ENCODE results near the gene MGST1.
A peak's percentile ranks its signal among the peaks of the same experiment; 100 is the strongest.
"Not testable (repeated sequence)": the region's sequence is repeated elsewhere in the genome, so short reads cannot be mapped to it uniquely, and the experiment has no call there.

The MGST1 gene

GRCh38 chr12:16352481-16352880 is 5.0 kb downstream of the MGST1 start:
- DNase-seq (ENCODE audit: low spot score) = no peak

- DNase-seq (ENCODE audit: low spot score) = no peak
Observed at GRCh38 chr12:16358878-16359277, 11.4 kb downstream of the MGST1 start.

GRCh38 chr12:16359512-16360491 is 12.4 kb downstream of the MGST1 start:
- DNase-seq (ENCODE audit: low spot score) = peak; percentile 42

- no peak for DNase-seq (ENCODE audit: low spot score)
Observed at GRCh38 chr12:16361142-16361783, 13.8 kb downstream of the MGST1 start.

GRCh38 chr12:16362550-16362949 is 15.1 kb downstream of the MGST1 start:
- no peak for DNase-seq (ENCODE audit: low spot score)

GRCh38 chr12:16369156-16369555 is 21.7 kb downstream of the MGST1 start:
- DNase-seq (ENCODE audit: low spot score) = no peak

GRCh38 chr12:16370096-16370495 is 22.7 kb downstream of the MGST1 start:
- DNase-seq (ENCODE audit: low spot score) = no peak

GRCh38 chr12:16382652-16383312 is 35.3 kb downstream of the MGST1 start:
- DNase-seq (ENCODE audit: low spot score) = not testable (repeated sequence)

GRCh38 chr12:16384732-16385131 is 37.3 kb downstream of the MGST1 start:
- no peak for DNase-seq (ENCODE audit: low spot score)

GRCh38 chr12:16385782-16386646 is 38.6 kb downstream of the MGST1 start:
- no peak for DNase-seq (ENCODE audit: low spot score)

GRCh38 chr12:16387919-16388318 is 40.5 kb downstream of the MGST1 start:
- no peak for DNase-seq (ENCODE audit: low spot score)

- DNase-seq (ENCODE audit: low spot score) = no peak
Observed at GRCh38 chr12:16389594-16389993, 42.1 kb downstream of the MGST1 start.

GRCh38 chr12:16392846-16393535 is 45.5 kb downstream of the MGST1 start:
- DNase-seq (ENCODE audit: low spot score) = no peak

GRCh38 chr12:16399101-16399500 is 51.7 kb downstream of the MGST1 start:
- no peak for DNase-seq (ENCODE audit: low spot score)

- DNase-seq (ENCODE audit: low spot score) = not testable (repeated sequence)
Observed at GRCh38 chr12:16401835-16402234, 54.4 kb downstream of the MGST1 start.

- no peak for DNase-seq (ENCODE audit: low spot score)
Observed at GRCh38 chr12:16407346-16407745, 59.9 kb downstream of the MGST1 start.
